ENCODE data around the gene C2orf15. TPM values are rescaled to one million over a fixed set of nuclear protein-coding genes. Genes with fewer than 3 reads are reported as not detected.

Gene C2orf15
- polyA plus RNA-seq, 1 donor from 2014 or later: 12.8 TPM

GRCh38 chr2:99158599-99158998 lies 17.1 kb downstream of the C2orf15 start:
- H3K36me3 ChIP-seq (ENCODE audit: insufficient read depth, low read length): peaks cover 10% of the 10 kb centered on the region
- H3K27me3 ChIP-seq (ENCODE audit: insufficient read depth, low read depth, low read length): no peaks in the 10 kb centered on the region
- H3K27ac ChIP-seq (ENCODE audit: low read length): no peak overlapping the region
- no peak overlapping the region for H3K4me2 ChIP-seq (ENCODE audit: low read length)
- H3F3A ChIP-seq (ENCODE audit: insufficient read depth, low read length, poor library complexity, severe bottlenecking): no peaks in the 10 kb centered on the region
- H3K9ac ChIP-seq (ENCODE audit: low read length): no peak overlapping the region
- TF ChIP-seq TAF1 (IDR thresholded peaks at IDR 0.05; ENCODE audit: low read depth) (no peak), EP300 (conservative IDR thresholded peaks at IDR 0.05; ENCODE audit: poor library complexity, severe bottlenecking) (no peak), MXI1 (conservative IDR thresholded peaks at IDR 0.05; ENCODE audit: poor library complexity, severe bottlenecking) (no peak), CTCF (IDR thresholded peaks at IDR 0.05; ENCODE audit: poor library complexity, severe bottlenecking) (no peak), EZH2 (IDR thresholded peaks at IDR 0.05; ENCODE audit: borderline replicate concordance, insufficient read depth, low read length, poor library complexity, severe bottlenecking) (no peak), RAD21 (conservative IDR thresholded peaks at IDR 0.05) (no peak), POLR2AphosphoS5 (IDR thresholded peaks at IDR 0.05) (no peak), REST (IDR thresholded peaks at IDR 0.05; ENCODE audit: borderline replicate concordance) (no peak), SMC3 (conservative IDR thresholded peaks at IDR 0.05; ENCODE audit: poor library complexity) (no peak)
- no peaks in the 10 kb centered on the region for H3K9me2 ChIP-seq (ENCODE audit: insufficient read depth, low read length)
- no peaks in the 10 kb centered on the region for H3K79me2 ChIP-seq (replicated peaks; ENCODE audit: insufficient read depth, low read length)
- H3K9me3 ChIP-seq (ENCODE audit: low read length): no peaks in the 10 kb centered on the region
- H4K20me1 ChIP-seq (ENCODE audit: insufficient read depth): no peaks in the 10 kb centered on the region
- H3K4me3 ChIP-seq (ENCODE audit: low read length): no peak overlapping the region
- H2AFZ ChIP-seq (ENCODE audit: low read depth, low read length): no peak overlapping the region

- TF ChIP-seq EZH2 (IDR thresholded peaks at IDR 0.05; ENCODE audit: borderline replicate concordance, insufficient read depth, low read length, poor library complexity, severe bottlenecking): no peak
- TF ChIP-seq CTCF (IDR thresholded peaks at IDR 0.05; ENCODE audit: poor library complexity, severe bottlenecking): no peak
- TF ChIP-seq TAF1 (IDR thresholded peaks at IDR 0.05; ENCODE audit: low read depth): no peak
- no peak for TF ChIP-seq EP300 (conservative IDR thresholded peaks at IDR 0.05; ENCODE audit: poor library complexity, severe bottlenecking)
- no peak for TF ChIP-seq SMC3 (conservative IDR thresholded peaks at IDR 0.05; ENCODE audit: poor library complexity)
- no peak for TF ChIP-seq REST (IDR thresholded peaks at IDR 0.05; ENCODE audit: borderline replicate concordance)
- no peak for TF ChIP-seq MXI1 (conservative IDR thresholded peaks at IDR 0.05; ENCODE audit: poor library complexity, severe bottlenecking)
- no peak for TF ChIP-seq POLR2AphosphoS5 (IDR thresholded peaks at IDR 0.05)
- no peak for TF ChIP-seq RAD21 (conservative IDR thresholded peaks at IDR 0.05)
- Histone ChIP-seq H3K4me2 (ENCODE audit: low read length) (no peak overlapping the region), H3K9ac (ENCODE audit: low read length) (no peak overlapping the region), H3K27me3 (ENCODE audit: insufficient read depth, low read depth, low read length) (no peaks in the 10 kb centered on the region), H3K79me2 (replicated peaks; ENCODE audit: insufficient read depth, low read length) (no peaks in the 10 kb centered on the region), H3F3A (ENCODE audit: insufficient read depth, low read length, poor library complexity, severe bottlenecking) (no peaks in the 10 kb centered on the region), H4K20me1 (ENCODE audit: insufficient read depth) (no peaks in the 10 kb centered on the region), H3K36me3 (ENCODE audit: insufficient read depth, low read length) (peaks cover 10% of the 10 kb centered on the region), H3K9me2 (ENCODE audit: insufficient read depth, low read length) (no peaks in the 10 kb centered on the region), H3K4me3 (ENCODE audit: low read length) (no peak overlapping the region), H3K9me3 (ENCODE audit: low read length) (no peaks in the 10 kb centered on the region), H3K27ac (ENCODE audit: low read length) (no peak overlapping the region), H2AFZ (ENCODE audit: low read depth, low read length) (no peak overlapping the region)
These were observed 18.1 kb downstream of the C2orf15 start for GRCh38 chr2:99159594-99159993.
